ENCODE measurements around the gene UFM1. TPM values are rescaled to one million over a fixed set of nuclear protein-coding genes. Genes with fewer than 3 reads are reported as not detected.
"Not testable (repeated sequence)": the region's sequence is repeated elsewhere in the genome, so short reads cannot be mapped to it uniquely, and the experiment has no call there.

UFM1 gene
- 53.2 TPM for polyA plus RNA-seq (ENCODE audit: insufficient read length)

GRCh38 chr13:38349390-38350113 lies at the start of gene UFM1:
TSS of gene UFM1 (plus strand) at chr13:38349851. CDS start at chr13:38349920, 69 bp downstream.
- DNase-seq (ENCODE audit: low read depth): peak; percentile 91

- no peak for DNase-seq (ENCODE audit: low read depth)
These were observed 48.4 kb upstream of the UFM1 start for GRCh38 chr13:38301236-38301635.

- no peak for DNase-seq (ENCODE audit: low read depth)
These were observed 45.8 kb upstream of the UFM1 start for GRCh38 chr13:38303816-38304320.

- DNase-seq (ENCODE audit: low read depth): no peak
These were observed 40.9 kb upstream of the UFM1 start for GRCh38 chr13:38308736-38309135.

- no peak for DNase-seq (ENCODE audit: low read depth)
These were observed 40.3 kb upstream of the UFM1 start for GRCh38 chr13:38309397-38309796.

GRCh38 chr13:38311175-38311574 lies 38.5 kb upstream of the UFM1 start:
- not testable (repeated sequence) for DNase-seq (ENCODE audit: low read depth)

GRCh38 chr13:38316129-38316528 lies 33.5 kb upstream of the UFM1 start:
- DNase-seq (ENCODE audit: low read depth): no peak

GRCh38 chr13:38321654-38322053 lies 28.0 kb upstream of the UFM1 start:
- DNase-seq (ENCODE audit: low read depth): no peak

- DNase-seq (ENCODE audit: low read depth): no peak
These were observed 24.2 kb upstream of the UFM1 start for GRCh38 chr13:38325426-38325825.

- no peak for DNase-seq (ENCODE audit: low read depth)
These were observed 21.0 kb upstream of the UFM1 start for GRCh38 chr13:38328699-38329098.

GRCh38 chr13:38334845-38335244 lies 14.8 kb upstream of the UFM1 start:
- no peak for DNase-seq (ENCODE audit: low read depth)

- DNase-seq (ENCODE audit: low read depth): no peak
These were observed 11.6 kb upstream of the UFM1 start for GRCh38 chr13:38338089-38338488.

GRCh38 chr13:38340624-38341023 lies 9.0 kb upstream of the UFM1 start:
- no peak for DNase-seq (ENCODE audit: low read depth)

- DNase-seq (ENCODE audit: low read depth): no peak
These were observed 8.4 kb upstream of the UFM1 start for GRCh38 chr13:38341149-38341692.

GRCh38 chr13:38346764-38347163 lies 2.9 kb upstream of the UFM1 start:
- no peak for DNase-seq (ENCODE audit: low read depth)

GRCh38 chr13:38348861-38349389 lies 726 bp upstream of the UFM1 start:
- DNase-seq (ENCODE audit: low read depth): no peak

GRCh38 chr13:38350114-38350617 lies 515 bp downstream of the UFM1 start:
- DNase-seq (ENCODE audit: low read depth): no peak

GRCh38 chr13:38355595-38356119 lies 6.0 kb downstream of the UFM1 start:
- no peak for DNase-seq (ENCODE audit: low read depth)

- no peak for DNase-seq (ENCODE audit: low read depth)
These were observed 9.0 kb downstream of the UFM1 start for GRCh38 chr13:38358684-38359083.

GRCh38 chr13:38361542-38362262 lies 12.1 kb downstream of the UFM1 start:
- no peak for DNase-seq (ENCODE audit: low read depth)

- no peak for DNase-seq (ENCODE audit: low read depth)
These were observed 13.6 kb downstream of the UFM1 start for GRCh38 chr13:38363219-38363618.

GRCh38 chr13:38363746-38364145 lies 14.1 kb downstream of the UFM1 start:
- DNase-seq (ENCODE audit: low read depth): not testable (repeated sequence)

All from forelimb muscle (tissue), 1 donor.